Measurements from ENCODE around the gene HS3ST5.
"Not testable (repeated sequence)": the region's sequence is repeated elsewhere in the genome, so short reads cannot be mapped to it uniquely, and the experiment has no call there.

HS3ST5 gene

GRCh38 chr6:114039841-114040240 is 303.0 kb downstream of the HS3ST5 start:
- DNase-seq, result no peak

- no peak for DNase-seq
These were observed 309.2 kb downstream of the HS3ST5 start for GRCh38 chr6:114033606-114034005.

GRCh38 chr6:114032721-114033120 is 310.1 kb downstream of the HS3ST5 start:
- DNase-seq, result no peak

- DNase-seq, result no peak
These were observed 312.1 kb downstream of the HS3ST5 start for GRCh38 chr6:114030767-114031166.

GRCh38 chr6:114024746-114025145 is 318.1 kb downstream of the HS3ST5 start:
- no peak for DNase-seq

- DNase-seq, result no peak
These were observed 322.6 kb downstream of the HS3ST5 start for GRCh38 chr6:114020196-114020595.

GRCh38 chr6:114017146-114017545 is 325.7 kb downstream of the HS3ST5 start:
- not testable (repeated sequence) for DNase-seq

- not testable (repeated sequence) for DNase-seq
These were observed 328.7 kb downstream of the HS3ST5 start for GRCh38 chr6:114014106-114014505.

- DNase-seq, result not testable (repeated sequence)
These were observed 331.3 kb downstream of the HS3ST5 start for GRCh38 chr6:114011486-114011885.

GRCh38 chr6:114010540-114010939 is 332.3 kb downstream of the HS3ST5 start:
- DNase-seq, result no peak

GRCh38 chr6:114009192-114009591 is 333.6 kb downstream of the HS3ST5 start:
- no peak for DNase-seq

GRCh38 chr6:114008331-114008730 is 334.5 kb downstream of the HS3ST5 start:
- no peak for DNase-seq

GRCh38 chr6:114007516-114007915 is 335.3 kb downstream of the HS3ST5 start:
- peak; percentile 7 for DNase-seq
